Astrocyte (in vitro differentiated cells and primary cell): ENCODE results near the gene ZBTB18. TPM values are rescaled to one million over a fixed set of nuclear protein-coding genes. Genes with fewer than 3 reads are reported as not detected.
A peak's percentile ranks its signal among the peaks of the same experiment; 100 is the strongest.

Experiments used
- DNase-seq: peaks from one replicate; pipeline ENCODE4 v3.0.0-alpha.2; 2010; ENCODE audit warnings: low read depth
- FAIRE-seq: peaks from 2 replicates; lab custom pipeline; 2011; peaks lifted over from hg19 to GRCh38; lab: Jason Lieb, UNC
- H2AFZ ChIP-seq: 2 replicates; pipeline ENCODE4 v1.6.0; 2012; ENCODE audit warnings: low read depth, low read length, inconsistent platforms
- H3K27ac ChIP-seq: 2 replicates; pipeline ENCODE4 v1.5.1; 2011; ENCODE audit warnings: low read depth, low read length, inconsistent platforms
- H3K27me3 ChIP-seq: 2 replicates; pipeline ENCODE4 v1.6.0; 2011; ENCODE audit warnings: low read length, inconsistent platforms; ENCODE audit not compliant: insufficient read depth
- H3K36me3 ChIP-seq: 2 replicates; pipeline ENCODE4 v1.5.1; 2011; ENCODE audit warnings: low read length, inconsistent platforms; ENCODE audit not compliant: insufficient read depth
- H3K4me1 ChIP-seq: 2 replicates; pipeline ENCODE4 v1.5.1; 2011; ENCODE audit warnings: low read length, inconsistent platforms; ENCODE audit not compliant: insufficient read depth
- H3K4me2 ChIP-seq: 2 replicates; pipeline ENCODE4 v1.6.0; 2012; ENCODE audit warnings: low read length, inconsistent platforms
- H3K4me3 ChIP-seq: 2 replicates; pipeline ENCODE4 v1.5.1; 2011; ENCODE audit warnings: low read depth, mild to moderate bottlenecking, low read length, inconsistent platforms; ENCODE audit not compliant: insufficient read depth
- H3K79me2 ChIP-seq: 2 replicates; pipeline ENCODE4 v1.6.0; 2012; ENCODE audit warnings: mild to moderate bottlenecking, low read length, inconsistent platforms; ENCODE audit not compliant: insufficient read depth
- H3K9ac ChIP-seq: 2 replicates; pipeline ENCODE4 v1.6.0; 2012; ENCODE audit warnings: mild to moderate bottlenecking, low read length, inconsistent platforms
- H3K9me3 ChIP-seq: 2 replicates; pipeline ENCODE4 v1.5.1; 2012; ENCODE audit warnings: low read depth, mild to moderate bottlenecking, low read length, inconsistent platforms; ENCODE audit not compliant: insufficient read depth
- H4K20me1 ChIP-seq: 2 replicates; pipeline ENCODE4 v1.6.0; 2012; ENCODE audit warnings: low read length, inconsistent platforms; ENCODE audit not compliant: insufficient read depth
- H3K27ac Mint-ChIP-seq: one replicate; pipeline ENCODE4 v1.8.0; 2021; ENCODE audit warnings: mild to moderate bottlenecking, mixed read lengths; ENCODE audit not compliant: unreplicated experiment
- H3K27me3 Mint-ChIP-seq: one replicate; pipeline ENCODE4 v1.8.0; 2021; ENCODE audit warnings: low read depth, mixed read lengths; ENCODE audit not compliant: unreplicated experiment
- H3K36me3 Mint-ChIP-seq: one replicate; pipeline ENCODE4 v1.8.0; 2021; ENCODE audit warnings: low read depth, mixed read lengths; ENCODE audit not compliant: unreplicated experiment
- H3K4me1 Mint-ChIP-seq: one replicate; pipeline ENCODE4 v1.8.0; 2021; ENCODE audit warnings: low read depth, mixed read lengths; ENCODE audit not compliant: unreplicated experiment
- H3K4me3 Mint-ChIP-seq: one replicate; pipeline ENCODE4 v1.8.0; 2021; ENCODE audit warnings: mild to moderate bottlenecking, moderate library complexity, mixed read lengths; ENCODE audit not compliant: unreplicated experiment
- H3K9me3 Mint-ChIP-seq: one replicate; pipeline ENCODE4 v1.8.0; 2021; ENCODE audit warnings: mild to moderate bottlenecking, mixed read lengths; ENCODE audit not compliant: unreplicated experiment
- EZH2 ChIP-seq: IDR thresholded peaks from 2 replicates; pipeline ENCODE4 v1.6.1; 2012; ENCODE audit warnings: mild to moderate bottlenecking, low read length, inconsistent platforms; ENCODE audit not compliant: insufficient read depth
- total RNA-seq: library from RNA; stranded (reverse); gene quantifications from 2 replicates; pipeline ENCODE4 v1.2.1, GENCODE V29; 2021
- TF ChIP-seq, protein P1 (sequence below): IDR thresholded peaks from 2 replicates; pipeline ENCODE4 v1.5.1; 2011; ENCODE audit warnings: low read depth, mild to moderate bottlenecking, inconsistent platforms, low read length, moderate library complexity; ENCODE audit not compliant: insufficient read depth

The ZBTB18 gene
- total RNA-seq, 1 donor from 2014 or later, result 19.2 TPM

DNA sequence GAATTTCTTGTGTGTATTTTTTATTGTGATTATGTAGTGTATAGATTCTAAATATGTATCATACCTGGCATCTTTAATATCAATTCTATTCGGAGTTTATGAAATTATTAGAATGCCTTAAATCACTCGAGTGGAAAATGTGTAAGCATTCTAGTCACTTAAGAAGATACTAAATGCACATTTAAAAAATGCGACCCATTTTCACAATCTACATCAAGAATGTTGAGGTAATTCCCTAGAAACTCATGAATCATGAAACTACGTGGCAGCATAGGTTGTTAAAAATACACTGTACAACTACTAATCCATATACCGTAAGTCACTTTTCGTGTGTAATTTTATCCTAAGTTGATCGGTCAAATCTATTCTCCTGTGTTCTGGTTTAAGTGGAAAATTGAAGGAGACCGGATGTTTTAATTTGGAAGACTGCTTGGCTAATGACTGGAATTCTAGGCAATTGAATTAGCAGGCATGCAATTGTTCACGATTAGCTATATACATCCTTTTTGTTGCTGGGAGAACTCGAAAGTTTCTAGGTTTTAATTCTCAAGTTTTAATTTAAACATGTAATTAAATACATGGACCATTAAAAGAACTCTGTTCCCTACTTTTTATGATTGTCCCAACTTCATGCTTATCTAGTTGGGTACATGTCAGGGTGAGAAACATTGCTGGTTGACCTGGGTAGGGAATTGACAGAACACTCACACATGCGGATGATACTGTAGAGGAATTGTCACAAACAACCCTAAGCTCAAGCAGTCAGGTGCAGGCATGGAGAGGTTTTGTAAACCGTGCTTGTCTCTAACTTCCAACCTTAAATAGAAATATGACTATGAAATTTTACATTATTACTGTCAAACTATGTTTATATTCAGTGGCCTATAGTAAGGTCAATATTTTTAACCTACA lies 6.6 kb downstream of the ZBTB18 start:
- H3K36me3 ChIP-seq, result peaks cover 8% of the 10 kb centered on the region
- Mint-ChIP-seq H3K36me3 (no peaks in the 10 kb centered on the region), H3K4me1 (peaks cover 16% of the 10 kb centered on the region), H3K27me3 (no peaks in the 10 kb centered on the region), H3K9me3 (no peaks in the 10 kb centered on the region), H3K27ac (peak overlapping the region; percentile 59), H3K4me3 (peak overlapping the region; percentile 41)
- FAIRE-seq (peak; percentile 34), DNase-seq (no peak)
- H3K9me3 ChIP-seq, result no peaks in the 10 kb centered on the region
- no peak overlapping the region for H3K27ac ChIP-seq
- H3K79me2 ChIP-seq, result peaks cover 31% of the 10 kb centered on the region
- no peaks in the 10 kb centered on the region for H3K27me3 ChIP-seq
- peaks cover 10% of the 10 kb centered on the region for H3K4me1 ChIP-seq
- no peak for TF ChIP-seq EZH2
- TF ChIP-seq, protein P1, sequence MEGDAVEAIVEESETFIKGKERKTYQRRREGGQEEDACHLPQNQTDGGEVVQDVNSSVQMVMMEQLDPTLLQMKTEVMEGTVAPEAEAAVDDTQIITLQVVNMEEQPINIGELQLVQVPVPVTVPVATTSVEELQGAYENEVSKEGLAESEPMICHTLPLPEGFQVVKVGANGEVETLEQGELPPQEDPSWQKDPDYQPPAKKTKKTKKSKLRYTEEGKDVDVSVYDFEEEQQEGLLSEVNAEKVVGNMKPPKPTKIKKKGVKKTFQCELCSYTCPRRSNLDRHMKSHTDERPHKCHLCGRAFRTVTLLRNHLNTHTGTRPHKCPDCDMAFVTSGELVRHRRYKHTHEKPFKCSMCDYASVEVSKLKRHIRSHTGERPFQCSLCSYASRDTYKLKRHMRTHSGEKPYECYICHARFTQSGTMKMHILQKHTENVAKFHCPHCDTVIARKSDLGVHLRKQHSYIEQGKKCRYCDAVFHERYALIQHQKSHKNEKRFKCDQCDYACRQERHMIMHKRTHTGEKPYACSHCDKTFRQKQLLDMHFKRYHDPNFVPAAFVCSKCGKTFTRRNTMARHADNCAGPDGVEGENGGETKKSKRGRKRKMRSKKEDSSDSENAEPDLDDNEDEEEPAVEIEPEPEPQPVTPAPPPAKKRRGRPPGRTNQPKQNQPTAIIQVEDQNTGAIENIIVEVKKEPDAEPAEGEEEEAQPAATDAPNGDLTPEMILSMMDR, result no peak
- no peak overlapping the region for H3K4me2 ChIP-seq
- H4K20me1 ChIP-seq, result peaks cover 33% of the 10 kb centered on the region
- H3K4me3 ChIP-seq, result no peak overlapping the region
- H3K9ac ChIP-seq, result no peak overlapping the region
- H2AFZ ChIP-seq, result no peak overlapping the region

DNA sequence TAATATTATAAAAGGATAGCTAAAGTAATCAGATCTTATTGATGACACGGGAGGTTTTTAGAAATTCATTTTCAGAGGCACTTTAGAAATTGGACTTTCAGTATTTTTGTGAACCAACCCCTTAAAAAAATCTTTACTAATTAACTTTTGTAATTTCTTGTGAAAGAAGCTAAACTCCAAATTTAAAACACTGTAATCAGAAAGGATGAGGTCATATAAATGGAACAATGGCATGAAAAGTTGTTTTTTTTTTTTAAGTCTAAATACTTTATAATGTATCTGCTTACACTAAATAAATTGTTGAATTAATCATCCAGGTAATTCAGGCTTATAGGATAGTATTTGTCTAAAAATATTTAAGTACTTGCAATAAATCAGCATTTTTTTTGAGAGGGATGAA lies 9.0 kb downstream of the ZBTB18 start:
- Histone ChIP-seq H3K9me3 (no peaks in the 10 kb centered on the region), H3K79me2 (peaks cover 7% of the 10 kb centered on the region), H4K20me1 (peaks cover 10% of the 10 kb centered on the region), H3K27ac (no peak overlapping the region), H3K9ac (no peak overlapping the region), H3K36me3 (no peaks in the 10 kb centered on the region), H3K4me3 (no peak overlapping the region), H3K27me3 (no peaks in the 10 kb centered on the region), H2AFZ (no peak overlapping the region), H3K4me2 (no peak overlapping the region), H3K4me1 (no peaks in the 10 kb centered on the region)
- Mint-ChIP-seq H3K36me3 (no peaks in the 10 kb centered on the region), H3K9me3 (no peaks in the 10 kb centered on the region), H3K4me1 (peaks cover 16% of the 10 kb centered on the region), H3K27me3 (no peaks in the 10 kb centered on the region), H3K4me3 (no peak overlapping the region), H3K27ac (no peak overlapping the region)
- FAIRE-seq (no peak), DNase-seq (no peak)
- TF ChIP-seq, protein P1, result no peak
- no peak for TF ChIP-seq EZH2

DNA sequence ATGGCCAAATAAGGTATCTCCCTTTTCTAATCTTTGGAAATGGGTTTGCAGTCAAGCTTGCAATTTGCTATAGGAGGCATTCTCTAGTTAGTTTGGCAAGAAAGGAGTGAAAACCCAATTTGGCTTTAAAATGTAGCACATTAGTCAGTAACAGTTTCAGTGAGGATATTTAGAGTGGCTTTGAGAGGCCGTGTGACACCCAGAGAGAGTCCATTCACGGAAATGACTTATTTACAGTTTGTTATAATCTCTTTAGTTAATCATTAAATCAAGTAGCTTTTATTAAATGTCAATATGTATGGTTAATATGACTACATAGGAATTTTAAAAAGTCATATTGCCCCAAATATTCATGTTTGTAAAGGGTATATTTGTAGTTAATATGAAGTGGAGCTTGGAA lies 9.6 kb downstream of the ZBTB18 start:
- no peak overlapping the region for H3K4me2 ChIP-seq
- DNase-seq, result no peak
- H3K9ac ChIP-seq, result no peak overlapping the region
- no peaks in the 10 kb centered on the region for H3K36me3 ChIP-seq
- no peaks in the 10 kb centered on the region for H3K36me3 Mint-ChIP-seq
- FAIRE-seq, result no peak
- H3K27me3 ChIP-seq, result no peaks in the 10 kb centered on the region
- TF ChIP-seq EZH2, result no peak
- TF ChIP-seq, protein P1, result no peak
- no peaks in the 10 kb centered on the region for H3K27me3 Mint-ChIP-seq
- no peak overlapping the region for H3K27ac ChIP-seq
- H4K20me1 ChIP-seq, result peaks cover 7% of the 10 kb centered on the region
- peaks cover 6% of the 10 kb centered on the region for H3K79me2 ChIP-seq
- H3K4me1 Mint-ChIP-seq, result peaks cover 21% of the 10 kb centered on the region
- H3K4me1 ChIP-seq, result peaks cover 5% of the 10 kb centered on the region
- H3K4me3 ChIP-seq, result no peak overlapping the region
- no peak overlapping the region for H3K27ac Mint-ChIP-seq
- H3K4me3 Mint-ChIP-seq, result no peak overlapping the region
- no peaks in the 10 kb centered on the region for H3K9me3 Mint-ChIP-seq
- no peaks in the 10 kb centered on the region for H3K9me3 ChIP-seq
- no peak overlapping the region for H2AFZ ChIP-seq
